Immature natural killer cell (primary cell): Measurements from ENCODE around the gene RPL14. TPM values are rescaled to one million over a fixed set of nuclear protein-coding genes. Genes with fewer than 3 reads are reported as not detected.
A peak's percentile ranks its signal among the peaks of the same experiment; 100 is the strongest.

Experiments
- DNase-seq, 3 donors: peaks; one replicate each; pipeline ENCODE4 v3.0.0; 2022; ENCODE audit warnings: mixed read lengths in 1 of 3
- H3K27ac Mint-ChIP-seq, 6 donors: one replicate each; pipeline ENCODE4 v1.8.0; 2020; ENCODE audit warnings: mixed read lengths in 6 of 6, mild to moderate bottlenecking in 5 of 6, inconsistent platforms in 4 of 6, moderate library complexity in 3 of 6
- H3K27me3 Mint-ChIP-seq, 3 donors: one replicate each; pipeline ENCODE4 v1.8.0; 2020 to 2021; ENCODE audit warnings: low read depth in 3 of 3, mild to moderate bottlenecking in 3 of 3, mixed read lengths in 3 of 3, moderate library complexity in 3 of 3, inconsistent platforms in 1 of 3
- H3K36me3 Mint-ChIP-seq, 3 donors: one replicate each; pipeline ENCODE4 v1.8.0; 2020; ENCODE audit warnings: mixed read lengths in 3 of 3, inconsistent platforms in 2 of 3, mild to moderate bottlenecking in 2 of 3
- H3K4me1 Mint-ChIP-seq, 2 donors: one replicate each; pipeline ENCODE4 v1.8.0; 2020; ENCODE audit warnings: inconsistent platforms in 2 of 2, mild to moderate bottlenecking in 2 of 2, mixed read lengths in 2 of 2, moderate library complexity in 1 of 2
- H3K4me3 Mint-ChIP-seq, 5 donors: one replicate each; pipeline ENCODE4 v1.8.0; 2020; ENCODE audit warnings: mild to moderate bottlenecking in 5 of 5, mixed read lengths in 5 of 5, inconsistent platforms in 3 of 5, moderate library complexity in 3 of 5
- H3K9me3 Mint-ChIP-seq, 6 donors: one replicate each; pipeline ENCODE4 v1.8.0; 2020; ENCODE audit warnings: mild to moderate bottlenecking in 6 of 6, mixed read lengths in 6 of 6, inconsistent platforms in 4 of 6, moderate library complexity in 3 of 6
- polyA plus RNA-seq, 3 donors: library from polyadenylated mRNA; unstranded; fragments of 300-500 nt; fragmentation: Illumina TruSeq; gene quantifications; one replicate each; pipeline ENCODE4 v1.2.3, GENCODE V29; 2021

RPL14 gene
- 100 to 1,000 TPM; 355 to 912 (median 682) TPM for polyA plus RNA-seq

DNA sequence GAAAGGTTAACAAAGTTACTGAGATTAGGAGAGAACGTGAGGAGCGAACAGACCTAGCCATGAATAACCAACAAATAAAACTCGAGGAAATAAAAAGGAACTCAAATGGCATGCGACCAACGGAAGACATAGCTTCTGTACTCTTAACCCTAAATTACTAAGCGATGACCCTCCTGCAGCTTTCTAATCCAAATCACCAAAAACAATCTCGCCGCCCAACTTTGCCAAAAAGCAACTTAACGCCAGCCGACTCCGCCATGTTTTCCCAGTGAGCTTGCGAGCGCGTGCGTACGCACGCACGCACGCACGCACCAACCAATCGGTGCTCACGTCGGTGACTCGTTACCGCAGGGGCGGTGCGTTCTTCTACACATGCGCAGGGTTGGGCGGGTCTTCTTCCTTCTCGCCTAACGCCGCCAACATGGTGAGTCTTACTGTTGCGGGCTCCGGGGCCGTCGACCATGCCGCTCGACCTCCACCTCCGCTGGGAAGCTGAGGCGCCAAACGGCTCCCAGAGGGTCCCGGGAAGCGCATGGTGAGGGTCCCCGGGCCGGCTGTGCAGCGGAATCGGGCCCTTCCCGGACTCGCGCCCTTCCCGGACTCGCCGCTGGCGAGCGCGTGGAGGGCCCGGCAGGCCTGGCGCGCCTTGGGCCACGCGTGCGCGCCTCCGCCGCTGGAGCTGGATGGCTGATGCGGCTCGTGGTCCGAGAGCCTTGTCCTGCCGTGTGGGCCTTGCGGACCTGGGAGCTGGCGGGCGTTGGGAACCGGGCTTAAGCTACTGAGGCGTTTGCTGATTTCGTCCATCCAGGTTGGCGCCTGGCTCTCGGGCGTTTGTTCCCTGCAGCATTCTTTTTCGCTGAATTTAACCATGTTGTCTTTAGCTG is at the start of gene RPL14:
TSS of gene RPL14 (plus strand) at position 400 of the 884 bp plus-strand sequence. CDS start at position 533, 133 bp downstream.
- Mint-ChIP-seq H3K9me3 (no peaks in the 10 kb centered on the region), H3K4me1 (peaks cover 47 to 64% of the 10 kb centered on the region in 2 donors), H3K27me3 (peaks cover 3 to 12% (median 9%) of the 10 kb centered on the region in 3 donors), H3K36me3 (peaks cover 12 to 31% (median 17%) of the 10 kb centered on the region in 3 donors), H3K27ac (peak within 1 kb of the TSS; percentile 95 to 98 (median 97)), H3K4me3 (peak within 1 kb of the TSS; percentile 89 to 96 (median 94))
- peak; percentile 93 to 94 (median 93) for DNase-seq

DNA sequence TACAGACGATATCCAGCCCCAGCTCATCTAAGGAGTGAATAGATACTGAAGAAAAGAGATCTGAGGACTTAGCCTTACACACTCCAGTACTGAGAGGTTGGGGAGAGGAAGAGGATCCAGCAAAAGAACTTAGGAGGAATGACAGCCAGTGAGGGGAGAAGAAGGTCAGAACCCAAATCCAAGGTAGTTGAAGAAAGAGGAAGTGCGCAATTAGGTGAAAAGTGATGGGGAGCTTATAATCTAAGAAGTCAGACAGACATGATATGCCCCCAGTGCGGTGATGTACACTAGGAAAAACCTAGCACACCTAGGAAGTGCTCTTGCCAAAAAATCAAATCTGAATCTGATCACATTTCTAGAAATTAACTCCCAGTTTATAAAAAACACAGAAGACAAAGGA is 49.5 kb upstream of the RPL14 start:
- H3K27ac Mint-ChIP-seq = no peak overlapping the region
- H3K4me3 Mint-ChIP-seq = no peak overlapping the region
- peaks cover 2 to 8% (median 4%) of the 10 kb centered on the region in 3 donors for H3K27me3 Mint-ChIP-seq

DNA sequence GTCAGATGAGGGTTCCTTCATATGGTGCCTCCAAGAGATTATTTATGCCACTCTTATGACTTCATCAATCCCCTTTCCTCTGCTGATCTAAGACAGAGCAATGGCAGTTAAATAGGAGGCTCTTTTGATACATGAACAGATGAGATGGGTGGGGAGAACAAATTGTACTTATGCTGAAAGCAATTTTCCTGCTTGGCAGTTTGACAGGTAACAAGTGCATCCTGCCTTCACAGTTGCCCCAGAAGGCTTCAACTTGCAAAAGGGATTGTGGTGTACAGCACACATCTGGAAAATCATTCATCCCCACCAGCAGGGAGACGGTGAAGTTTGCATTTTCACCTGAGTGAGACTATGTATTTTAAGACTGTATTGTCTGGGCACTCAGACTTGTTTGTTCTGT is 42.9 kb upstream of the RPL14 start:
- Mint-ChIP-seq H3K9me3 (peaks cover 0 to 2% (median 0%) of the 10 kb centered on the region in 6 donors), H3K27ac (no peak overlapping the region), H3K36me3 (peaks cover 0 to 14% (median 3%) of the 10 kb centered on the region in 3 donors), H3K4me3 (no peak overlapping the region), H3K4me1 (no peaks in the 10 kb centered on the region), H3K27me3 (peaks cover 2 to 6% (median 5%) of the 10 kb centered on the region in 3 donors)
- no peak for DNase-seq

More for the DNA sequence above, 49.5 kb upstream of the RPL14 start:
- no peak for DNase-seq
- H3K36me3 Mint-ChIP-seq = peaks cover 0 to 4% (median 3%) of the 10 kb centered on the region in 3 donors
- H3K4me1 Mint-ChIP-seq = no peaks in the 10 kb centered on the region
- peaks cover 0 to 2% (median 0%) of the 10 kb centered on the region in 6 donors for H3K9me3 Mint-ChIP-seq

DNA sequence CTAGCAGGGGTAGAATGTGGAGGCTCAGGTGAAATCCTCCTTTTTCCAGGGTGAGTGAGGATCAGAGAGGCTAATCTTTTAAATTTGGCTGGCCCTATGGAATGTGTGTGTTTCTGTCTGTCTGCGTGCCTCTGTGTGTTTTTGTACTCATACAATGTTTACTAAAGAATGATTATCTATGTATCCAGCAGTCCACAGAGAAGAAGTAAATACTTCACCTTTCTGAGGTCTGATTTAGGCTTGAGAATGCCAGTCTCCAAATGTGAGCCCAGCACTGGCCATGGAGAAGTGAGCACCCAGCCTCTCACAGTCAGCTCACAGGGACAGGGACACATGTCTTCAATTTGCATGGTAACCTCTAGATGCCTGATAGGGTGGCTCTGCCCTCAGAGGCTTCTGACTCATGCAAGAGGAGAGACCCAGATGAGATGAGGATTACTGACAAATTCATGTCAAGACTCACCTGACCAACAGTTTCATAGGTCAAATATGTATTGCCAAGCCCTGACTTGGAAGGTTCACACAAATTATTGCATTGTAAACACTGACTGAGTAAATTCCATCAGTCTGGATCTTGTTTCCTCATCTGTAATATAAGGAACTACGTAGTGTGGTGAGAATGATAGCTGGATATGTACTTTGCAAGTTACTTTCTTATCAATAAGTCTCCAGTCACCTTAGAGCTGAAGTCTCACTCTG is 39.1 kb upstream of the RPL14 start:
- H3K4me1 Mint-ChIP-seq = no peaks in the 10 kb centered on the region
- peaks cover 0 to 3% (median 0%) of the 10 kb centered on the region in 3 donors for H3K27me3 Mint-ChIP-seq
- H3K36me3 Mint-ChIP-seq = peaks cover 0 to 23% (median 4%) of the 10 kb centered on the region in 3 donors
- H3K27ac Mint-ChIP-seq = no peak overlapping the region
- H3K9me3 Mint-ChIP-seq = no peaks in the 10 kb centered on the region
- no peak overlapping the region for H3K4me3 Mint-ChIP-seq
- no peak for DNase-seq

DNA sequence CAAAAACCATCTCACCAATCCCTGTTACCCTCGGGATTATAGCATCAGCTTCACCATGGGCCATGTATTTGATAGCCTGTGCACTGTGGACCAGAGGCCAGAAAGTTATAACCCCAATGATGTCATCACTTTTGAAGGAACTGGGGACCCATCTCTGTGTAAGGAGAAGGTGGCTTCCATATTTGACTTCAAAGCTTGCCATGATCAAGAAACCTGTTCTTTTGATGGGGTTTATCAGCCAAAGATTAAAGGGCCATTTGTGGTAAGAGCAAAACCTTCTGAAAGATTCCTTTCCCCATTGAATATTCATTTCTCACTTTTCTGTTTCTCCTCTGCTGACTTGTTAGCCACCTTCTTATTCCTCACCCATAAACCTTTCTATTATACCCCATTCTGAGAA is 34.3 kb upstream of the RPL14 start:
- no peak for DNase-seq

DNA sequence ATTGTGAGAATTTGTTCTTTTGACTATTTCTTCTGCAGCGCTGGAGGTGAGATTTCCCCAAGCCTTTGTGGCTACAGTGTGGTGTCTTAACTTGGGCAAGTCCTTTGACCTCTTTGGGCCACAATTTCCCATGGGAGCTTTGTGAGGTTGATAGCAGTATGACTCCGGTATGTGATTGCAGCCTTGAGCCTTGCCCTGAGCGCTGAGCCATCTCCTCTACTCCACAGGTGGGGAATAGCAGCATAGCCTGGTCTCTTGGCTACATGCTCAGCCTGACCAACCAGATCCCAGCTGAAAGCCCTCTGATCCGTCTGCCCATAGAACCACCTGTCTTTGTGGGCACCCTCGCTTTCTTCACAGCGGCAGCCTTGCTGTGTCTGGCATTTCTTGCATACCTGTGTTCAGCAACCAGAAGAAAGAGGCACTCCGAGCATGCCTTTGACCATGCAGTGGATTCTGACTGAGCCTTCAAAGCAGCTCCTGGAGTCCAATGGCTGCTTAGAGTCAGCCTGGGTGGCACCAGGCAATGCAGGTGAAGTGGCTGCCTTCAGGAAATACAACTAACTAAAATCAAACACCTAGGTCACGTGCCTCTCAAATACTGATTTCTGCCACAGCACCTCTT is 30.0 kb upstream of the RPL14 start:
- no peak for DNase-seq
- Mint-ChIP-seq H3K4me3 (no peak overlapping the region), H3K27me3 (no peaks in the 10 kb centered on the region), H3K36me3 (peaks cover 6 to 12% (median 9%) of the 10 kb centered on the region in 3 donors), H3K27ac (no peak overlapping the region), H3K9me3 (no peaks in the 10 kb centered on the region), H3K4me1 (no peaks in the 10 kb centered on the region)

More for the DNA sequence above, 34.3 kb upstream of the RPL14 start:
- no peak overlapping the region for H3K4me3 Mint-ChIP-seq
- no peaks in the 10 kb centered on the region for H3K9me3 Mint-ChIP-seq
- H3K27ac Mint-ChIP-seq = no peak overlapping the region
- no peaks in the 10 kb centered on the region for H3K4me1 Mint-ChIP-seq
- peaks cover 6 to 23% (median 9%) of the 10 kb centered on the region in 3 donors for H3K36me3 Mint-ChIP-seq
- H3K27me3 Mint-ChIP-seq = no peaks in the 10 kb centered on the region

DNA sequence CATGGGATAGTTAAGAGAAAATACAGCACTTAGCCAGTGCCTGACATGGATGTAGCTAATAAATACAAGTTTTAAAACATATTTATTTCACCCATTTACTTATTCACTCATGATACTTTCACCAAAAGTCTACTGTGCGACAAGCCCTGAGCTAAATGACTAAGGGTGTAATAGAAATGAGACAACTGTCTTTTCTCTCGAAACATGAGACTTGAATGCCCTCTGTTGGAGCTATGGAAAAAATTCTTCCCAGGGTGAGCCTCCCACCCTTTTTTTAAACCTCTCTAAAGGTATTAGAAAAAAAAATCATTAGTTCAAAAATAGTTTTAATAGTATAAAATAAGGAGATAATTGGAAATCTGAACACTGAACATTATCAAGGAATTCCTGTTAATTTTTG is 24.3 kb upstream of the RPL14 start:
- Mint-ChIP-seq H3K9me3 (no peaks in the 10 kb centered on the region), H3K4me1 (no peaks in the 10 kb centered on the region), H3K36me3 (peaks cover 3 to 10% (median 4%) of the 10 kb centered on the region in 3 donors), H3K27me3 (peaks cover 0 to 3% (median 0%) of the 10 kb centered on the region in 3 donors), H3K27ac (no peak overlapping the region), H3K4me3 (no peak overlapping the region)
- DNase-seq = no peak

DNA sequence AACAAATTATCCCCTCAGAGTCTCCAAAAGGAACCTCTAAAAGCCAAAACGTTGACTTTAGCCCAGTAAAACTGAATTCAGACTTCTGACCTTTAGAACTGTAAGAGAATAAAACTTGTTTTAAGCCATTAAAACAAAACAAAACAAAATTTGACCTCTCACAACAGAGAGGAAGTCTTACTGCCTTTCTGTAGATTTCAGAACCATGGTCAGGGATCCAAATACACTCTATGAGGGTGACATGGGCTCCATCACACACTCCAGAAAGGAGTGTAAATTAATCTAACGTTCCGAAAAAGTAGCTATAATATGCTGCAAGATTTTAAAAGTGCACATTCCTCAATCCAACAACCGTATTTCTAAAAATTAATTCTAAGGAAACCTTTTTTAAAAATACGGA is 19.2 kb upstream of the RPL14 start:
- Mint-ChIP-seq H3K4me3 (no peak overlapping the region), H3K9me3 (no peaks in the 10 kb centered on the region), H3K27me3 (peaks cover 0 to 3% (median 0%) of the 10 kb centered on the region in 3 donors), H3K27ac (no peak overlapping the region), H3K4me1 (no peaks in the 10 kb centered on the region), H3K36me3 (peaks cover 3 to 14% (median 12%) of the 10 kb centered on the region in 3 donors)
- DNase-seq = no peak

DNA sequence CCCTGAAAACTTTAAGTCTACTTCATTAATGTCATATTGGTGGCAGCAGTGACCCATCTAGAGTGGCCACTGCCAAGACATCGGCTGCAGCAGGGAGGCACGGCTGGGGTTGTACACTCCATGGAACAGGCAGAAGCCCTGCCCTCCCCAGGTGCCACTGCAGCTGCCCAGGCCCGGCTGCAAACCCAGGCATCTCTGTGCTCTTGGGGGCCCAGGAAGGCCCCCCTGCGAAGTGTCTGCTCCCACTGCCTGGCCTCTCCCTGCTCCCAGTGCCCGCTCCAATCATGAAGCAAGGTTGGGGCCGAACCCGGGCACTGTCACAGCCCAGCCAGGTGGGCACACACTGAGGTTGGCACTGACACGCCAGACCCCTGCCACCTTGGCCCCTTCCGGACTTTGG is 12.1 kb upstream of the RPL14 start:
- Mint-ChIP-seq H3K4me1 (no peaks in the 10 kb centered on the region), H3K9me3 (no peaks in the 10 kb centered on the region)
- DNase-seq = no peak

DNA sequence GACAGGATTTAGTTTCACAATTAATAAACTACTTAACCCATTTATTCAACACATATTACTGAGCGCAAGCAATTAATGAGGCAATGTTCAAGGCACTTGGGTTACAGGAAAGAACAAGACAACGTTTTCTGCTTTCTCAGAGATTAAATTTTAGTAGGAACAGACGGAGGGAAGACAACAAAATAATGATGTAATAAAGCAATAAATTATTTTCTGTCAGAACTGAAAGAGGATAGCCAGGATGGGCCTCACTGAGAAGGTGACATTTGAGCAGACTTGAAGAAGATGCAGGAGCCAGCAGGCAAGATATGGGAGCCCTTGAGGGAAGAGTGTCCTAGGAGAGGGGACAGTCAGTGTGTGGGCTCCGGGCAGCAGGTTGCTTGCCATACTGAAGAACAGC is 11.3 kb upstream of the RPL14 start:
- H3K36me3 Mint-ChIP-seq = peaks cover 0 to 9% (median 6%) of the 10 kb centered on the region in 3 donors
- H3K9me3 Mint-ChIP-seq = no peaks in the 10 kb centered on the region
- peak overlapping the region in 1 of 6 donors; percentile 37 for H3K27ac Mint-ChIP-seq
- H3K4me3 Mint-ChIP-seq = no peak overlapping the region
- H3K27me3 Mint-ChIP-seq = peaks cover 0 to 2% (median 0%) of the 10 kb centered on the region in 3 donors
- H3K4me1 Mint-ChIP-seq = no peaks in the 10 kb centered on the region
- DNase-seq = no peak

More for the DNA sequence above, 12.1 kb upstream of the RPL14 start:
- no peak overlapping the region for H3K4me3 Mint-ChIP-seq
- H3K27me3 Mint-ChIP-seq = peaks cover 0 to 2% (median 0%) of the 10 kb centered on the region in 3 donors
- H3K27ac Mint-ChIP-seq = no peak overlapping the region
- peaks cover 0 to 13% (median 8%) of the 10 kb centered on the region in 3 donors for H3K36me3 Mint-ChIP-seq

DNA sequence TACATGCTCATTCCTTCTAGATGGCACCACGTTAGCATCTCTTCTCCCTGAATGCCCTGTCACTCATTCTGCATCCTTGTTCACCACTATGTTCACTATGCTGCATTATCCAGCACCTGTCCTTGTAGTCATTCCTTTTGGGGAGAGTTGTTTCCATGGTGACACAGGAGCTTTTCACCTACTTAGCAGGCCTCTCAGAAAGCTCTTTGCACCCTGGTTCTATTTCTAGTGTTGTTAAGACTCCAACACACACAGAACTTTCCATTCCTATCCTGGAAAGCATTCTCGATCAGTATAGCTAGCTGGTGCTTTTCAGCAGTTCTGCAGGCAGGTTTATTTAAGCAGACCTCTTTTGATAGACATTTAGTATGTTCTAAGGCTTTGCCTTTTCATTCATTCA is 6.7 kb upstream of the RPL14 start:
- no peak overlapping the region for H3K4me3 Mint-ChIP-seq
- H3K27ac Mint-ChIP-seq = no peak overlapping the region
- peaks cover 0 to 13% (median 6%) of the 10 kb centered on the region in 3 donors for H3K36me3 Mint-ChIP-seq
- DNase-seq = no peak
- peaks cover 0 to 4% (median 2%) of the 10 kb centered on the region in 3 donors for H3K27me3 Mint-ChIP-seq
- no peaks in the 10 kb centered on the region for H3K9me3 Mint-ChIP-seq
- H3K4me1 Mint-ChIP-seq = peaks cover 17 to 26% of the 10 kb centered on the region in 2 donors

DNA sequence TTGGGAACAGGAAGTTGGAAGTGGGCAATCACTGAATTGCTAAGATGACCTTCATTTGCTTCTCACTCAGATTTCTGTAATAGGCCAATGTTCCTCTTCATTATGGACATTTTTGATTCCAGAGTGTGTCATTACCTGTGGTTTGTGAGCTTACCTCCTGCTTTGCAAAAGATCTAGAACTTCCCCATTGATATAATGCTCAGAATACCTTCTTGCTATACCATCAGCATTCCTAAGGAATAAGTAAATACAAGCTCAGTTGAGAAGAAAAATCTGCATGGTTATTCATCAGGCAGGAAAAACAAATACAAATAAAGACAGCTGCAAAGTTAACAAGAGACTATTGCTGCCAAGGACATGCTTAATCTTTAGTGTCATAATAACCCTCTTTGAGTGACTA is 5.6 kb upstream of the RPL14 start:
- Mint-ChIP-seq H3K4me3 (peak overlapping the region in 4 of 5 donors; percentile 35 to 94 (median 88)), H3K4me1 (peaks cover 24 to 35% of the 10 kb centered on the region in 2 donors), H3K36me3 (peaks cover 0 to 13% (median 0%) of the 10 kb centered on the region in 3 donors), H3K27me3 (peaks cover 0 to 4% (median 2%) of the 10 kb centered on the region in 3 donors), H3K27ac (peak overlapping the region; percentile 61 to 99 (median 95)), H3K9me3 (no peaks in the 10 kb centered on the region)
- DNase-seq = no peak

DNA sequence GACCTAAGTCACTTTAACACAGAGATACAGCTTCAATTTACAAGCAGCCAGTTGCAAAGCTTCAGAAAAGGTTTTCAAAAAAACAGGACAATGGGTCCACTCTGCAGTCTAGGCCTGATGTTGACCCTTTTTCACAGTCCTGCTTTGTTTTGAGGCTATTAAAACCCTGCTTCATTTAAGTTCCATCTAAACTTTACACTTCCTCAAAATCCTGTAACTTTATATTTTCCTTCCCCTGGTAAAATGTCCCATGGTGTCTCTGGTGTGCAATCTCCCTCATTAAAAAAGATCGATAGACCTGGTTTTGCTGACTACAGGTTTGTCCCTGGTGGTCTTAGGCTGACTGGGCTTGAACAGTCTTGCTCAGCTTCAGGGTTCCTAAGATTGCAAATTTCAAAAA is 5.1 kb upstream of the RPL14 start:
- Mint-ChIP-seq H3K4me1 (peaks cover 29 to 41% of the 10 kb centered on the region in 2 donors), H3K27ac (peak overlapping the region; percentile 95 to 99 (median 97)), H3K36me3 (peaks cover 0 to 13% (median 0%) of the 10 kb centered on the region in 3 donors), H3K27me3 (peaks cover 1 to 9% (median 3%) of the 10 kb centered on the region in 3 donors), H3K4me3 (peak overlapping the region; percentile 86 to 96 (median 94)), H3K9me3 (no peaks in the 10 kb centered on the region)
- no peak for DNase-seq
